Transverse colon (tissue), 4 donors: ENCODE results near the gene MLF2. TPM values are rescaled to one million over a fixed set of nuclear protein-coding genes. Genes with fewer than 3 reads are reported as not detected.

Source experiments
- DNase-seq: peaks from one replicate; pipeline ENCODE4 v3.0.0-alpha.2; 2019
- H3K27ac ChIP-seq, 4 donors: fragments of 200-600 bp; sonication (generic); 2 replicates each; pipeline ENCODE4 v1.5.1; 2016 to 2018; ENCODE audit warnings: inconsistent platforms in 4 of 4
- H3K27me3 ChIP-seq: fragments of 200-600 bp; sonication (generic); 2 replicates; pipeline ENCODE4 v1.5.1; 2017; ENCODE audit warnings: inconsistent platforms
- H3K36me3 ChIP-seq, 4 donors: fragments of 200-600 bp; sonication (generic); 2 replicates each; pipeline ENCODE4 v1.5.1; 2017 to 2019; ENCODE audit warnings: inconsistent platforms in 4 of 4
- H3K4me1 ChIP-seq, 4 donors: fragments of 200-600 bp; sonication (generic); 2 replicates each; pipeline ENCODE4 v1.5.1; 2017 to 2020; ENCODE audit warnings: inconsistent platforms in 4 of 4
- H3K4me3 ChIP-seq, 4 donors: fragments of 200-600 bp; sonication (generic); 1 replicate in 1 of 4; 2 replicates in 3 of 4; pipeline versions ENCODE4 v1.5.1 to v1.6.1; 2017 to 2019; ENCODE audit warnings: inconsistent platforms in 4 of 4
- H3K9me3 ChIP-seq, 2 donors: fragments of 200-600 bp; sonication (generic); 2 replicates each; pipeline ENCODE4 v1.5.1; 2017 to 2019; ENCODE audit warnings: inconsistent platforms in 2 of 2
- CTCF ChIP-seq, 5 experiments: fragments of 200-600 bp in 3 of 5; fragments of 450-650 bp in 2 of 5; sonication (generic) in 3 of 5; IDR thresholded peaks; 1 replicate in 2 of 5; 2 replicates in 3 of 5; pipeline ENCODE4 v1.5.1; 2016 to 2017; ENCODE audit warnings: antibody characterized with exemption in 5 of 5, inconsistent platforms in 3 of 5, mild to moderate bottlenecking in 2 of 5, moderate library complexity in 1 of 5
- EP300 ChIP-seq: sonication (generic); formaldehyde crosslinking; IDR thresholded peaks from one replicate; pipeline ENCODE4 v1.6.1; 2017; ENCODE audit warnings: antibody characterized with exemption, low read depth
- POLR2A ChIP-seq: fragments of 450-650 bp; IDR thresholded peaks from one replicate; pipeline ENCODE4 v1.6.1; 2016; ENCODE audit warnings: antibody characterized with exemption, mild to moderate bottlenecking, moderate library complexity
- POLR2AphosphoS5 ChIP-seq, 3 donors: sonication (generic); formaldehyde crosslinking; IDR thresholded peaks; one replicate each; pipeline ENCODE4 v1.6.1; 2016; ENCODE audit warnings: antibody characterized with exemption in 3 of 3
- WGBS, 2 donors: methylation state at CpG; one replicate each; pipeline ENCODE4 v1.1.5; 2018; ENCODE audit warnings: low coverage in 1 of 2; 5-methylcytosine and 5-hydroxymethylcytosine counted together
- in situ Hi-C, 4 donors: fragments of 200-750 bp; cut with MboI; loops; one replicate each; pipeline versions ENCODE4 v1.15.0 to v1.15.1; 2017; ENCODE audit warnings: low sequenced_read_pairs in 3 of 4, low pct_ligation_motif_present in 1 of 4, low pct_unique_long_range_greater_than_20kb in 1 of 4
- intact Hi-C: fragments of 100-400 bp; cut with DNase I; formaldehyde crosslinking; loops from one replicate; pipeline ENCODE4 v1.15.1; 2023; ENCODE audit warnings: low total_unique reads
- total RNA-seq, 4 donors: library from RNA; depleted of rRNA; stranded (reverse); fragments of >200 nt; gene quantifications; one replicate each; pipeline ENCODE4 v1.1.0, GENCODE V29; 2016

MLF2 gene
- total RNA-seq, 4 donors from 2014 or later = 100 to 360 (median 164) TPM

GRCh38 chr12:6777386-6777785, 24.4 kb upstream of the MLF2 start:
- peak overlapping the region in 3 of 4 donors; percentile 73 to 87 (median 82) for H3K27ac ChIP-seq
- no peaks in the 10 kb centered on the region for H3K27me3 ChIP-seq
- H3K4me3 ChIP-seq = no peak overlapping the region
- no peaks in the 10 kb centered on the region for H3K9me3 ChIP-seq
- in situ Hi-C loops = no loop called here
- DNase-seq = no peak
- intact Hi-C loops = loop anchor here (10.0 kb wide), 1 partner anchor 163 kb away; no protein-coding TSS in a partner anchor
- 92 to 95% methylated on average over 3 to 5 of the region's 5 CpGs for WGBS, 2 donors
- TF ChIP-seq POLR2A = no peak
- TF ChIP-seq POLR2AphosphoS5 (IDR thresholded peaks at IDR 0.05) = no peak
- no peak for TF ChIP-seq CTCF (IDR thresholded peaks at IDR 0.05)
- TF ChIP-seq EP300 = no peak
- no peaks in the 10 kb centered on the region for H3K36me3 ChIP-seq
- peaks cover 4 to 56% (median 26%) of the 10 kb centered on the region in 4 donors for H3K4me1 ChIP-seq

GRCh38 chr12:6775185-6776174, 22.5 kb upstream of the MLF2 start:
- intact Hi-C loops = loop anchor here (10.0 kb wide), 1 partner anchor 161 kb away; no protein-coding TSS in a partner anchor
- TF ChIP-seq POLR2AphosphoS5 (IDR thresholded peaks at IDR 0.05) = no peak
- WGBS, 2 donors = 23 to 64% methylated on average over 7 to 16 of the region's 16 CpGs

GRCh38 chr12:6774499-6775062, 21.6 kb upstream of the MLF2 start:
- H3K27ac ChIP-seq = peak overlapping the region in 3 of 4 donors; percentile 35 to 64 (median 41)
- intact Hi-C loops = loop anchor here (10.0 kb wide), 1 partner anchor 160 kb away; no protein-coding TSS in a partner anchor
- no peak for DNase-seq
- in situ Hi-C loops = no loop called here
- TF ChIP-seq POLR2A = peak; percentile 21
- TF ChIP-seq POLR2AphosphoS5 (IDR thresholded peaks at IDR 0.05) = no peak
- WGBS, 2 donors = 70 to 84% methylated on average over 5 to 15 of the region's 15 CpGs
- no peaks in the 10 kb centered on the region for H3K27me3 ChIP-seq
- H3K9me3 ChIP-seq = no peaks in the 10 kb centered on the region
- H3K36me3 ChIP-seq = no peaks in the 10 kb centered on the region
- peaks cover 6 to 77% (median 38%) of the 10 kb centered on the region in 4 donors for H3K4me1 ChIP-seq
- H3K4me3 ChIP-seq = peak overlapping the region in 1 of 4 donors; percentile 35

More at GRCh38 chr12:6775185-6776174, 22.5 kb upstream of the MLF2 start:
- Histone ChIP-seq H3K27me3 (no peaks in the 10 kb centered on the region), H3K4me3 (no peak overlapping the region), H3K27ac (no peak overlapping the region), H3K4me1 (peaks cover 6 to 75% (median 37%) of the 10 kb centered on the region in 4 donors), H3K36me3 (no peaks in the 10 kb centered on the region), H3K9me3 (no peaks in the 10 kb centered on the region)
- DNase-seq = no peak
- in situ Hi-C loops = no loop called here

- intact Hi-C loops (loop anchor here (10.0 kb wide), 1 partner anchor 159 kb away; no protein-coding TSS in a partner anchor), in situ Hi-C loops (no loop called here)
- H3K9me3 ChIP-seq = no peaks in the 10 kb centered on the region
- peak overlapping the region; percentile 32 to 64 (median 38) for H3K27ac ChIP-seq
- H3K36me3 ChIP-seq = no peaks in the 10 kb centered on the region
- peak overlapping the region in 3 of 4 donors; percentile 18 to 35 (median 26) for H3K4me3 ChIP-seq
- H3K4me1 ChIP-seq = peaks cover 2 to 79% (median 46%) of the 10 kb centered on the region in 4 donors
- 22 to 33% methylated on average over 9 to 46 of the region's 60 CpGs for WGBS, 2 donors
- H3K27me3 ChIP-seq = no peaks in the 10 kb centered on the region
- TF ChIP-seq POLR2A = no peak
- TF ChIP-seq CTCF (IDR thresholded peaks at IDR 0.05) = no peak
- TF ChIP-seq EP300 = no peak
- no peak for TF ChIP-seq POLR2AphosphoS5 (IDR thresholded peaks at IDR 0.05)
- DNase-seq = no peak
Observed at GRCh38 chr12:6773590-6774351, 20.8 kb upstream of the MLF2 start.
